HTR-8/SVneo (cell line): Measurements from ENCODE around the gene AXIN1.
"Not testable (repeated sequence)": the region's sequence is repeated elsewhere in the genome, so short reads cannot be mapped to it uniquely, and the experiment has no call there.

Source experiments
- DNase-seq: peaks from one replicate; pipeline ENCODE4 v3.0.0; 2011; ENCODE audit warnings: low spot score, mixed read lengths; ENCODE audit not compliant: insufficient read length
- FAIRE-seq: peaks from 2 replicates; lab custom pipeline; 2011; peaks lifted over from hg19 to GRCh38; lab: Jason Lieb, UNC

AXIN1 gene

DNA sequence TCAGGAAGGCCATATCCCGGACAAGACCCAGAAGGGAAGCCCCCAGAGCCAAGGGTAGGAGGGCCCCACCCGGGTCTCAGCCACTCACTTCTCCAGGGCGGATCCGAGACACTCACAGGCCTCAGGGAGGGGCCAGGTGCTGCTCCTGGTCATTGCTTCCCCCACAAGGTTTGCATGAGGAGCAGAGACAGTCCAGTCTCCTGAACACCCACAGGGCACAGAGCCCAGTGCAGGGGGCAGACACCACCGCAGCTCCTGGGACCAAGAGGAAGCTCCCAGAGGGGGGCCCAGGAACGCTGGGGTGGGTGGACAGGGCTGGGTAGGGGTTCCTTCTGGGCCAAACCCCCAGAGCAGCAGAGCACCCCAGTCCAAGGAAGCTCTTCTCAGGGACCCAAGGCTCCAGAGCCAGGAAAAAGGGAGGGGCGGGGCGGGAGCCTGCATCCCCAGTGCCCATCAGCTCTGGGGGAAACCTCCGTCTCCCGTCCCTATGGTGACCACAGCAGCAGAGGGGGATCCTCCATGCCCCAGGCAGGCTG, 18.5 kb upstream of the AXIN1 start:
- no peak for FAIRE-seq

DNA sequence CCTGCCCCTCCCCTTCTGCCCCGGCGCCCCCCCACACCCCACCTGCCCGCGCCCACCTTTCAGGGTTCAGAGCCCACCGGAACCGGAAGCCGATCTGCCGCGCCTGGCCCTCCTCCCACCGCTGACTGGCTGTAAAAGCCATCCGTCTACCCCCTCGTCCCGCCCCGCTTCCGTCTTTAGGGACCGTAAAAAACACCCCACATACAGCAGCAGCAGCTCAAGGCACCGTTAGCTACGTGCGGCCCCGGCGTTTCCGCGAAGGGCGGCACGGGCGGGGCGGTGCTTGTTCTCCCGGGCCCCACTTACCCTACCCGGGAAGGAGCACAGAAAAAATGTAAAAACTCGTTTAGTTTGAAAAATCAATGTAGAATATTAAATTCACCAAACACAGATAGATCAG, 17.9 kb upstream of the AXIN1 start, which contains the start of gene MRPL28:
Gene MRPL28 (minus strand): TSS at position 96 of the 400 bp plus-strand sequence. CDS start 320 bp downstream, outside the sequence.
- peak; percentile 96 for FAIRE-seq
- peak; percentile 95 for DNase-seq

More for the DNA sequence above, 18.5 kb upstream of the AXIN1 start:
- no peak for DNase-seq

DNA sequence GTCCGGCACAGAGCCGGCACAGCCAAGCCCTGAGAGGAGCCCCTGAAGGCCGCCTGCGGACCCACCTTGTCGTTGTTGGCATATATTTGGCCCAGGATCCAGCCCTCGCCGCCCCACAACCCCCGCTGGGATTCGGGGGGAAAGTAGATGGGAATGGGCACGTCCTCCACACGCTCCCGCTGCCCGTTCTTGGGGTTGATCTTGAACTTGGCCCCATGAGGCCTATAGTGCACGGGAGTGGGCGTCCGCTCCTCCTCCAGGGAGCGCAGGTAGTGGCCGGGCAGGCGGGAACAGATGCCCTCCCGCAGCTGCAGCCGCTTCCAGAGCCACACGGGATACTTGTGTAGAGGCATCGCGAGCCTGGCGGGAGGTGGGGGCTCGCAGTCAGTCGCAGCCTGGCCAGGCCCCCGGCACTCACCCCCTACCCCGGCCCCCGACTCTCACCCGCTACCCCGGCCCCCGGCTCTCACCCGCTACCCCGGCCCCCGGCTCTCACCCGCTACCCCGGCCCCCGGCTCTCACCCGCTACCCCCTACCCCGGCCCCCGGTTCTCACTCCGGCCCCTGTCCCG, 17.4 kb upstream of the AXIN1 start:
- DNase-seq (no peak), FAIRE-seq (no peak)

DNA sequence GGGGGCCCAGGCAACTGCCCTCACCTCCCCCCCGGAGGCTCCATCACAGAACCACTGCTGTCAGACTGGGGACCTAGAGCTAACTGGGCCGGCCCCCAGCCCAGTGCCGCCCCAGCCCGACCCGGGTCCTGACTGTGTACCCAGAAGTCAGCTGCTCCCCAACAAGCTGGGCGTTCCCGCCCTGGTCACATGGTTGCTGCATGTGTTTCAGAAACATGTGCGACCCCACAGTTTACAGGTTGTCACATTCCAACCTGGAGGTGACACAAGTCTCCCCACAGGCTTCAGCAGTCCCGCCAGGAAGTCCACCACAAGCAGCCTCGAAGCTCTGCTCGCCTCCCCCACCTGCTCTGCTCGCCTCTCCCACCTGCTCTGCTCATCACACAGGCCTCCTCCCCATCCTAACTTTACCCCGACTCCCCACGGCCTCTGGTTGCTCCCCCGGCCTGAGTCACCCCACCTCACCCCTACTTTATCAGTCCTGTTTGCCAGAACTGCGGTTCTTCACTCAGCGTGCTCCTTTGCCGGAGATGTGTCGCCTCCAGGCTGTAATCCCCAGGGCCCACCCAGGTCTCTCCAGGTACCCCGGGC, 16.8 kb upstream of the AXIN1 start:
- DNase-seq (no peak), FAIRE-seq (no peak)

DNA sequence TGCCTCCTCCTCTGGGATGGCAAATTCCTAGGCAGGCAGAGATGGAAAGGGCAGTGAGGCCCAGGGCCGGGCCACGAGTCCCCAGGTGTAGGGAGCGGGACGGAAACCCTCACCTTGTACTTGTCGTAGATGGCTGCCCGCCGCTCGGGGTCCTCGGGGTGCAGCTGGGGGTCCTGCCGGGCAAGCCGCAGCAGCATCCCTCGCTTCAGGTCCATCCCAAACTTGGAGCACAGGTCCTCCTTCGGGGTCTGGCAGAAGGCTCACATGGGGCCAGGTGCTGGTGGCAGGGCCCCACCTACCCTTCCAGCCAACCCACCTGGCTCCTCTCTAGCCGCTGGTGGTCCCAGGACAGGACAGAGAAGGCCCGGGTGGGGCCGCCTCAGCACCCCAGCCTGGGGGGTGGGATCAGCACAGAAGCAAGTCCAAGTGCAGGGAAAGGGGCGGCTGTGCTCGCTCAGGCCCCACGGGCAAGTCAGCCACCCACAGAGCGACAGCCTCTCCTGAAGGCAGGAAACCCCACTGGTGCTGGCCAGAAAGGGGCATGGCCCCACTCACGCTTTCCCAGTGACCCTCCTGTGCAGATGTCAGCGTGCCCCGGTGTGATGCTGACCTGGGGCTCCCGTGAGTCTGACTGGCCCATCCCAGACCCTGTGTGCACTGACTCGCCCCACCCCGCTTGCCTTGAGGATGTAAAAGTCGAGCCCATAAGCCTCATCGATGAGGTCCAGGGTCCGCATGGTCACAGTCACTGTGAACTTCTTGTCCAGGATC, 16.1 kb upstream of the AXIN1 start:
- no peak for FAIRE-seq

DNA sequence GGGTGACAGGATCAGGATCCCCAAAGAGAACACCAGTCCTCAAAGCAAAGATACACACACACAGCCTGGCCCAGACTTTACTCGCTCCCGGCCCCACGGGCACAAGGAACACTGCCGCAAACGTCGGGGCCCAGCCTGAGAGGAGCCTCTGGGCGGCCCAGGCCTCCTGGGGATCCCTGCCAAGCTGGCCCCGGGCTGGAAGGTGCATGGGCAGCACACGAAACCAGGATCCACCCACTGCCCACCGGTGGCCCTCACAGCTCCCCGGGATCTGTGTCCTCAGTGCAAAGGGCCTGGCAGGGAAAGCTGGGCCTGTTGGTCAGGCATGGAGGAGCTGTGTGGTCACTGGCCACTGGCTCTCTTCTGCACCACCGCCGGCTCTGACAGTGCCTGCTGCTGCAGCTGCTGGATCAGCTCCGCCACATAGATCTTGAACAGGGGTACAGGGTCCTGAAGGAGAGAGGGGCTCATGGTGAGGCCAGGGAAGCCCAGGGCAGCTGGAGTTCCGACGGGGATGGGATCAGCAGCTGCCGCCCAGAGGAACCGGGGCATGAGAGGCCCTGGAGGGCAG, 14.9 kb upstream of the AXIN1 start:
- DNase-seq (no peak), FAIRE-seq (no peak)

More for the DNA sequence above, 16.1 kb upstream of the AXIN1 start:
- no peak for DNase-seq

DNA sequence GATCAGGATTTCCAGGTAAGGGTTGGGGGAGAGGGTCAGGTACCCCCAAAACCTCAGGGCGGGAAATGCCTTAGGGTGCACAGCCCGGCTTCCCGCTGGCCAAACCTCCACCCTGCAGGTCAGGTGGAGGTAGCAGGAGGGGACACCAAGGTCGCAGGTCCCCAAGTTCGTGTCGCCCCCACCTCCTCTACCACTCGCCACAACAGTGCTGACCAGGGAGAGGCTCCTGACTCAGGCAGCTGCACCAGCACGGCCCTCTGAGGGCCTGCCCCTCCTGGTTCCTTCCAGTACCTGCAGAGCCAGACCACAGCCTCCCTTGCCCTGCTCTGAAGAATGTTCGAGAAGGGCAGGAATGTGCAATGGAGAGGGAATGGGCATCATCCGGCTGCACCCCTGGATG, 14.0 kb upstream of the AXIN1 start:
- FAIRE-seq (no peak), DNase-seq (no peak)

DNA sequence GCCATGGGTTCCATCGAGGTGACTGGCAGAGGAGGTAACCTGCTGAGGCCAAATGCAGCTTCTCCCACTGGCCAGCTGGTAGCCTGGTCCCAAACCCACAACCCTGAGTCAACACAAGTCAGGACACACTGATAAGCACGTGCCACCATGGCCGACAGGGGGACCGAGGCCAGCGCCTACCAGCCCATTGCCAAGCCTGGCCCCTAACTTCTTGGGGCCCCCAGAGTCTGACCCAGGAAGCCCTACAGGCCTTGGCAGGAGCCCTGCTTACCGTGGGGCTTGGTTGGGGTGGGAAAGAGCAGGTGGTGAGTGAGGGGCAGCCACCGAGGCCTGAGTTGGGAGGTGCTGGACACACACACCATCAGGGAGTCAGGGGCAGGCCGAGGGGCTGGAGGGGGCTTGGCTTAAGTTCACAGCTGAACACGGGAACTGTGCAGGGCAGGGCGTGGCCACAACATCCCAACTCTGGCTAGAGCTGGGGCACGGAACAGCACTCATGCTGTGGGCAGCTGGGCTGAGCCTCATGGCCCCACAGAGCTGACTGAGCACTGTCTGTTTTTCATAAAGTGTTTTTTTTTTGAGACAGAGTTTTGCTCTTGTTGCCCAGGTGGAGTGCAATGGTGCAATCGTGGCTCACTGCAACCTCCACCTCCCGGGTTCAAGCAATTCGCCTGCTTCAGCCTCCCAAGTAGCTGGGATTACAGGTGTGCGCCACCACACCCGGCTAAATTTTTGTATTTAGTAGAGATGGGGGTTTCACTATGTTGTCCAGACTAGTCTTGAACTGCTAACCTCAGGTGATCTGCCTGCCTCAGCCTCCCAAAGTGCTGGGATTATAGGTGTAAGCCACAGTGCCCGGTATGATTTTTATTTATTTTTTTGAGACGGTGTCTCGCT, 12.3 kb upstream of the AXIN1 start:
- DNase-seq, result no peak

DNA sequence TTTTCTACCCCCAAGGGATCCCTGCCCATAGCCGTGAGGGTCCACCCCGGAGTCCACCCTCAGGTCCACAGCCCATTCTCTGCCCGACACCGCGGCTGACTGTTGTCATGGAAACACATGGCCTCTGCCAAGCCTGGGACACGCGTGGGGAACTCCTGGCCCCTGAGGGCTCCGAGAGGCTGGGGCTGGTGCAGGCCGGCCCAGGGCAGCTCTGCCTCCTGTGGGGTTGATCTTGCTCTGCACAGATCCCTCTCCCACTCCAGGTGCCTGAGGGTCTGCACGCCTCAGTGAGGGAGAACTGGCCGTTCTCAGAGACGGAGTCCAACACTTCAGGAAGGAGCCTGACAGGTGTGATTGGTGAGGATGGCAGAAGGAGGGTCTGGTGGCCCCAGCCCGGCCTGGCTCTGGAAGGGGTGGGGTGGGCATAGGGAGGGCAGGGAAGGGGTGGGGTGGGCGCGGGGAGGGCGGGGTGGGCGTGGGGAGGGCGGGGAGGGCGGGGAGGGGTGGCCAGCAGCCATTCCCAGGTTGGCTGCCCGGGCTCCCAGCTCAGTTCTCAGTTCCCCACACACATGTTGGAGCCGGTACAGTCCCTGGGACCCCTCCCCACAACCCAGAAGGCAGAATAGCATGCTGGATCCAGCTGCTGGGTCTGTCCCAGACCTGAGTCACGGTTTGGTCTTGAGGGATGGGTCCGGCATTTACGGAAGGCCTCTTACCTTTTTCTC, 11.4 kb upstream of the AXIN1 start:
- no peak for DNase-seq
- FAIRE-seq, result no peak

More for the DNA sequence above, 12.3 kb upstream of the AXIN1 start:
- no peak for FAIRE-seq

DNA sequence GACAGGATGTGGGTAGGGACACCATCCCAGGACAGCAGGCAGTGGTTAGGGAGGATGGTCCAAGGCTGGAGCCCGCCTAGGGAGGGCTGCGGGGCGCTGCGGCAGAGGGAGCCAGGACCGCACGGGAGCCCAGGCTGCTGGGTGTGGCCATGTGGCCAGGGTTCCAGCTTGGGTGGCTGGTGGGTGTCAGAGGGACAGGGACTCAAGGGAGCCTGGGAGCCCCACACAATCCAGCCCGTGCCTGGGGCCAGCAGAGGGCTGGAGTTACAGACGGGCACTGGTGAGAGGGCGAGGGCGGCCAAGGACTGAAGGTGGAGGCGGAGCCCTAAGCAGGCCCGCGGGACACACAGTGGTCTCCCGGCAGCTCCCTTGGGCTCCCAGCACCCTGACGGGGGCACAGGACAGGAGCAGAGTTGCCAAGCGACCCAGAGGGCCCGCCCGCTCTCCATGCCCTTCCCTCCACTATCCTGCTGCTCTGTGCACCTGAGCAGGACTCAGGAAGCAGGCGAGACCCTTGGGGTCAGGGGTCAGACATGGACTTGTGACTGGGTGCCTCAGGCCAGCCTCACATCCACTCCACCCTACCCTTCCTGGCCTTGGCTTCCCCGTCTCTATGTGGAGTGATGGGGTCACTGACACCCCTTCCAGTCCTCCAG, 10.7 kb upstream of the AXIN1 start:
- DNase-seq (no peak), FAIRE-seq (no peak)

DNA sequence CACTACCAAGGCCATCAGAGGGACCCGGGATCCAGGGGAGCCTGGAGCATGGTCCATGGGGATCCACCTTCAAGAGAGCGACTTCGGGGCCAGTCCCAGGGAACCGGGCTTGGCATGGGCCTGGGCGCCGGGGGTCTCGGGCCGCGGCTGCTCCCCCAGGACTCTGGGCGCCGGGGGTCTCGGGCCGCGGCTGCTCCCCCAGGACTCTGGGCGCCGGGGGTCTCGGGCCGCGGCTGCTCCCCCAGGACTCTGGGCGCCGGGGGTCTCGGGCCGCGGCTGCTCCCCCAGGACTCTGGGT, 10.1 kb upstream of the AXIN1 start:
- FAIRE-seq, DNase-seq: not testable (repeated sequence)

DNA sequence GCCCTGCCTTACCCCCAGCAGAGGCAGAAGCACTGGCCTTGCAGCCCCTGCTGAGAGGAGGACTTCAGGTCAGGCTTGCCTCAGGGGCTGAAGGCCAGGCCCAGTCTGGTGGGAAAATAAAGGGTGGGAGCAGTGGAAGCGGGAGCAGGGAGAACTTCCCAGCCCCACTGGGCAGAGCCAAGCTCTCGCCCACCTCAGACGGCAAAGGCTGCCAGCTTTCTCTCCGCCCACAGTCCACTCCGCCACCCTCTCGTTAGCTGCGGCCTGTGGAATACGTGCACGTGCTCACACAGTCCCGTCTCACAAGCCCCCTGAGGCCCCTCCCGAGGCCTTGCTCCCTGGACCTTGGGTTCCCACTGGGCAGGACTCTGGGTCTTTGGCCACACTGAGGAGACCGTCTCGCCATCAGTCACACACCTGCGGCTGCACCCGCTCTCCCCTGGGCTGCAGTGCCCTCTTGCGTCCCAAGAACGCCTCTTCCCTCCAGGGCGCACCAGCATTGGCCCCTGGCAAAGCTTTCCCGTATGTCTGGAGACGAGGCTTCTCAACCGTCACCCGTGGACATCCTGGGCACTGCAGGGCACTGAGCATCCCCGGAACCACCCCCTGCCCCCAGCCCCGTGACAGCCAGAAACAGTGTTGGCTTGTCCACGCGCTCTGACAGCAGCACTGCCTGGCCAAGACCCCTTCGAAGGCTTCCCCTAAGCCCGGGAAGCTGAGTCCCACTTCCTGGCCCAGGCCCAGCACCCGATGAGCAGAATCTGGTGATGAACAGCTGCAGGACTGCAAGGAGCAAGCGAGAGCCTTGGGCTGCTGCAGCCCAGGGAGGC, 9.6 kb upstream of the AXIN1 start:
- FAIRE-seq (peak; percentile 74), DNase-seq (peak; percentile 70)

DNA sequence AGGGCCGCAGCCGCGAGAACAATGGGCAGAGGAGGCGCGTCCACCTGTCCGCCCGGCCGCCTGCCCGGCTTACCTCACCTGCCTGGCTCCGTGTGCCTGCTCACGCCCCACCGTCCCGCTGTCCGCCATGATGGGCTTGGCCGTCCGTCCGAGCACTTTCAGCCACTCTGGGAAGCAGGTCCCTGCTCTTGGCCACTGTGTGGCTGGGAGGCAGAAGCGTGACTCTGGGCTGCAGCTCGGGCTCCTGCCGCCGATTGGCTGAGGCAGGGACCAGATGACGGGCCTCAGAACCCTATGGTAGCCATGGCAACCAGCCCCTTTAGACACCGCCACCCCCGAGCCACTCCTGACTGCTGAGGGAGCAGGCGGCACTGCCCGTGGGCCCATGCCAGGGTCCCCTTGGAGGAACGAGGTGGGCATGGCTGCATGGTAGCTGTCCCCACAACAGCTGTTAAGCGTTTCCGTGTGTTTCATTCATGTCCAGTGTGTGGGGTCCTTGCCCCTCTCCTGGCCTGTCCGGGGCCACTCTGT, 8.9 kb upstream of the AXIN1 start:
- DNase-seq (no peak), FAIRE-seq (no peak)

DNA sequence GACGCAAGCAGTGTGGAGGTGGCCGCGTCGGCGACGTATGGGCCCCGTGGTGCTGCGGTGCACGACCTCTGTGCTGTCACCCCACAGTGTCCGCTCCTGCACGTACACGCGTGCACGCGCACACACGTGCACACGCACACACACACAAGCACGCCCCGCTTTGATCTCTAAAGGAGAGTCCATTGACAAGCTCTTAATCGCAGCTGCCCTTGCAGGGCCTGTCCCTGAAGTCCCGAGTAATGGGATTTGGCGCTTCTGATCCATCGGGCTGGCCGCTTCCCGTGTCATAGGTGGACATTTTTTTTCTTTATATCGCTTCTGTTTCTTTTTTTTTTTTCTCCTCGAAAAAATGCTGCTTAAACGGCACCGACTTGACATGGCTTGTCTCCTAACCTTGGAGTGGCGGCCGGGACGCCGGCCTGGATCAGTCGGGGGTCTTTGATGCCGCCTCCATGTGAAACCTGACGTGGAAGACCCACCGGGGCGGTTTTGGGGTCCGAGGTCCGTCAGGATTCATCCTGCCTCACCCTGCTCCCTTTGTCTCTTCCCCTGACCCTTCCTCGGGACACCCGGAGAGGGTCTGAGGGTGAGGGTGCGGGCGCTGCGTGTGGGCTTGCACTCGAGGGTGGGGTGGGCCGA, 8.3 kb upstream of the AXIN1 start:
- DNase-seq (no peak), FAIRE-seq (no peak)

DNA sequence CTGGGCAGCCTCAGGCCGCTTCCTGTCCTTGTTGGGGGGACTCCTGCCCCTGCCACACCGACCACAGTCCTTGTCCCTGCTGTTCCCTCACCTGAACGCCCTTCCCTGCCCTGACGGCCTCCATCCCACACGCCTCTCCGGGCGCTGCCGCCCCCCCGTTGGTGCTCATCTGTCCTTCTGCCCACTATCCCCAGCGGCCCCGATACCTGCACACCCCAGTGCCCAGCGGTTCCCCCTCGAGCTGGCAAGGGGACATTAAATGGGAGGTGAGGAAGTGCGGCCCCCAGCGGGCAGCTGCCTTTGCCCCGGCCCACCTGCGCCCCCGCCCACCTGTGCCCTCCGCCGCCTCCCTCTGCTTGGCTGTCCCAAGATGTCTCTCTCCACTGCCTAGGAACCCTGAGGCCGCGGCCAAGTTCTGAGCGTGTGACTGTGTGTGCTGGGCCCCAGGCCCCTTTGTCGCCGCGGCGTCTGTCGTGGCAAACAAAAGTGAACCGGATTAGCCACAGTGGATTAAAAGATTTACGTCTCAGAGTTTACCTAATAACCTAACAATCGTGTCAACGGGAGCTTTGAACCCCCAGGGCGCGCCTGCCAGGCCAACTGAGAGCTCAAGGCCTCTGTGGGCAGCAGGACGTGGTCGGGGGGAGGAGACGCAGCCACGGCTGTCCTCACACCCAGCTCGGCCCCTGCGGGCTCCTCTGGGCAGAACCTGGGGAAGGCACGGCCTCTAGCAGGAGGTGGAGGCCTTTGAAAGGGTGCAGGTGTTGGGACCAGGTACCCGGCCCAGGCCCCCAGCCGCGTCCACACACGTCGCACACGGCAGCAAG, 7.6 kb upstream of the AXIN1 start:
- FAIRE-seq (no peak), DNase-seq (no peak)

DNA sequence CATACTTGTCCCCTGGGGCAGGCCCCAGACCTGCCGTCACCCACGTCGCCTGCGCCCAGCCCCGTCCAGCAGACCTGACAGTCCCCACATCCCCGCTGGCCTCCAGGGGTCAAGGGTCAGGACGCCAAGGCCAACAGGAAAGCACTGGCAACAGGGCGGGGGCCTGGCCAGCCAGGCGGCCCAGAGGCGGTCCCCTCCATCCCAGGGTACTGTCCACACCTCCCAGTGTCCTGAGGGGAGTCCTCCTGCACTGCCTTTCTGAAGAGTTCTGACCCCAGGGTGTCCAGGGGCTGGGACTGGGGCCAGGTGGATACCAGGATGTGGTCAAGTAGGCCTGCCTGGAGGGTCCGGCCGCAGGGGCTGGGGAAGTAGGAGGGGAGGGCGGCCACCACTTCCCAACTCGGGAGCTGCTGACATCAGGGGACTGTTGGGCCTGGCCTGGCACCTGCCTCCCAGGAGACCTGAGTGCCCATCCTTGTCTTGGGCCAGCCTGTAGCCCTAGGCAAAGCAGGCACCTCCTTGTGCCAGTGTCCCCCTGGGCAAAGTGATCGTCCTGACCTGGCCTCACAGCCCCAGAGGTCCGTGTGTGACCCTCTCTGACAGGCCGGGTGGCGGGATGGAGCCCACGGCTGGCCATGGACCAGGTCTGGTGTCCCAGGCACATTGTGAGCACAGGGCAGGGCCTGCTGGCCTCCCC, 6.7 kb upstream of the AXIN1 start:
- no peak for DNase-seq
- peak; percentile 28 for FAIRE-seq
